SHP77 (cell line): Measurements from ENCODE around the gene FAM234B.

Experiments
- DNase-seq, 2 experiments: peaks; one replicate each; lab custom pipeline; 2025; lab: John Stamatoyannopoulos, UW

FAM234B gene

GRCh38 chr12:13117029-13117428, 72.8 kb downstream of the FAM234B start:
- no peak for DNase-seq

DNA sequence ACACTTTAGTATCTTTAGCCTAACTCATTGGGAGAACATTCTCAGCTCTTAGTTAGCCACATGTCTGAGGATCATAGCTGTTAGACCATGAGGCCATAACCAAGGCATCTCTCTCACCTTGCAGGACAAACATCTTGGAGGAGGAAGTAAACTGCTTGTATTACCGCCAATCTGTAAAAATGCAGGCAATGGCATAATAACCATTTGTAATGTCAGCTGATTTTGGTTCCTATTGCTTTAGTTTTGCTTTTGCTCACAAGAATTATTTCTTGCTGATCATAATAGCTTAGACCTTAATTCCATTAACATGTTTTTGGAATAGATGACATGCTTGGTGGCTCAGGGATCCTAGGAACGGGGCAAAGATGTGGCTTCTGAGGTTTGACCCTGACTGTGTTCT, 75.6 kb downstream of the FAM234B start:
- no peak for DNase-seq

DNA sequence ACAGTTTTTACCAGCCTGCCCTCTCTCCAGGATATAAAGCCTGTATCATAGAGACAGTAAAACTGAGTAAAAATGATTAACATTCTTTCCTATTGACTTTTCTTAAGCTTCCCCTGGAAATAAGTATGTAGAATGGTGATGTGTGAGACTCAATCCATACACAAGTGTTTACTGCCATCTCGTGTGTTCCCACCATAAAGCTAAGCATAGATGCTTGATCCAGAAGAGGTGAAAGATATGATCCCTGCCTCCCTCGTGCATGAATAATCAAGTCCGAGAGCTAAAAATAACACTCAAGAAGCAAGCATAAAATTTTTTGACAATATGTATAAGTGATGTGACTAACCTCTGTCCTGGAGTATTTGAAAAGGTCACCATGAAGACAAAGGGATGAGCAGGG, 76.2 kb downstream of the FAM234B start:
- no peak for DNase-seq

DNA sequence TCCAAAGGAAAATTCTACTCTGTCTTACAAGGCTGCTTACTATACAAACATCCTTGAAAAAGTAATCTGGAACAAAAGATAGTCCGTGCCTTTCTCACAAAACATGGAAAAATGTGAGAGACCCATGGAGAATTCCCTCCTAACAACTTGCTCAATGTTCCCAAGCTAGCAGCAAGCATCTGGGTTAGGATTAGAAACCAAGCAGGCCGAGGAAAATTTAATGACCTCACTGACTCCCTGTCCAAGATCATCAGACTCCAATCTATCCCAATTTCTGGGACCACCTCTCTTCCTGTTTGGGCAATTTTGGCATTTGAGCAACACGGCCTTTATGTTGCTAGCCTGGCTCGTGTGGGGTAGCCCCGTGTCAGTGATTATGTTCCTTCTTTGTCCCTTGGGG, 77.4 kb downstream of the FAM234B start:
- DNase-seq, result no peak

DNA sequence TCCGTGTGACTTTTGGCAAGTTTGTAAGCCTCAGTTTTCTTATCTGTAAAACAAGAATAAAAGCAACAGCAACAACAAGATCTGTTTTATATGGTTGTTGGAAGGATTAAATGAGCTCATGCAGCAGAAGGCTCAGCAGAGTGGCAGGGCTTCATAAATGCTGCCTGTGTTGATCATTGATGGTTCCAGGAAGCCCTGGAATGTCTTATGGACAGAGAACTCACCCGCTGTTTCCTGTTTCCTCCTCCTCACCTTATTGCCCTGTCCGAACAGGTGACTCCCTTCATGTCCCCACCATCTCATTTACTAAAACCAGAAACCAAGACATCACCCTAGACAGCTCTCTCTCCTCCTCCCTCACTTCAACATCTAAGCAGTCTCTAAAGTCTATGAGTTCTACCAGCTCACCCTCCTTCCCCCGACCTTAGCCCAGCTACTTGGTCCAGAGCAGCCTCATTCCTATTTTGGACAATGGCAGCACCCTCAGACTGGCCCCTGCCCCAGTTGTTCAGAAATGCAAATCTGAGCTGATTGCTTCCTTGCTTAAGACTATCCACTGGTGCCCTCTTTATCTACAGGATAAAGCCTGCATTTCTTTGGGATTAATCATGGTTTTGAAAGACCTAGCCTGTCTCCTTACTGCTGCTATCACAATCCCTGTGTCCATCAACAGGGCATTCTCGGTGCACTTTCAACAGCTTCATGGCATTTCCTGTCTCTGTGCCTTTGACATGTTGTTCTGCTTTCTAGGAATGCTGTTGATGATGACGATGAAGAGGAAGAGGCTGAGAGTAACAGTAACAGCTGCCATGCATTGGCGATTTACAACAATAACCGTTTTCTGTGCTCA, 80.7 kb downstream of the FAM234B start:
- DNase-seq, result no peak

DNA sequence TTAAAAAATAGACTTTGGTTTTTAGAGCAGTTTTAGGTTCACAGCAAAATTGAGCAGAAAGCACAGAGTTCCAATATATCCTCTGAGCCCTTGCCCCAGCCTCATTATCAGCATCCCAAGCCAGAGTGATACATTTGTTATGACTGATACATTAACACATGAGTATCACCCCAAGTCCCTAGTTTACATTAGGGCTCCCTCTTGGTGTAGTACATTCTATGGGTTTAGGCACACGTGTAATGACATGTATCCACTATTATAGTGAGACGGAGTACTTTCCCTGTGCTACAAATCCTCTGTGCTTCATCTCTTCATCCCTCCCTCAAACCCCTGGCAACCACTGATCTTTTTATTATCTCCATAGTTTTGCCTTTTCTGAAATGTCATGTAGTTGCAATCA, 81.8 kb downstream of the FAM234B start:
- no peak for DNase-seq

DNA sequence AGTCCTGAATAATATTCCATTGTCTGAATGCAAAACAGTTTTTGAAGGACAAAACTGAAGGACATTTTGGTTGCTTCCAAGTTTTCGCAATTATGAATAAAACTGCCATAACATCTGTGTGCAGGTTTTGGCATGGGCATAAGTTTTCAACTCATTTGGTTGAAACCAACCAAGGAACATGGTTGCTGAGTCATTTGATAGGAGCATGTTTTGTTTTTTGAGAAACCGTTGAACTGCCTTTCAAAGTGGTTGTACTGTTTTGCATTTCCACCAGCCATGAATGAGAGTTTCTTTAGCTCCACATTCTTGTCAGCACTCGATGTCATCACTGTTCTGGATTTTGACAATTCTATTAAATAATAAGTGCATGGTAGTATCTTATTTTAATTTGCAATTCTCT, 82.3 kb downstream of the FAM234B start:
- no peak for DNase-seq

GRCh38 chr12:13127444-13127843, 83.3 kb downstream of the FAM234B start:
- no peak for DNase-seq

- DNase-seq, result no peak
Observed at GRCh38 chr12:13128291-13128965, 84.2 kb downstream of the FAM234B start.

DNA sequence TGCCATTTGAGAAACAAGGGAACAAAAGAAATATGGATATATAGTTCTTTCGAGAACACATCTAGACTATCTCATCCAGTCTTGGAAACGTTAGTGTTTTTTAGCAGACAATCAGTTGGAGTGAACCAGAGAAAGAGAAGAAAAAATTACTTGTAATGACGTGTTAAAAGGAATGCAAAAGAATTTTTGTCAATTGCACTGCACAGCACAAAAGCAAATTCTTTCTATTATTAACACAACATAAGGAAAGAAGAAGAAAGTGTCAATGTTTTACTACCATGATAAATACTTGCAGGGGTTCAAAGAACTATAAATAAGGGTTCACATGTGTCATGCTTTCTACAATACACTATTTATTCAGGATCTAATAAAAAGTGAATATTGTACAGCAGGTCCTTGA, 86.8 kb downstream of the FAM234B start:
- DNase-seq, result no peak
